Fibroblast of the aortic adventitia (primary cell): ENCODE results near the gene FA2H. TPM values are rescaled to one million over a fixed set of nuclear protein-coding genes. Genes with fewer than 3 reads are reported as not detected.

Experiments
- DNase-seq: peaks from one replicate; pipeline ENCODE4 v3.0.0-alpha.2; 2010; ENCODE audit warnings: low read depth
- H3K4me3 ChIP-seq: 2 replicates; pipeline ENCODE4 v1.5.1; 2011; ENCODE audit warnings: low read depth, mild to moderate bottlenecking, control low read depth, low read length, moderate library complexity
- total RNA-seq: library from RNA; depleted of rRNA; stranded (reverse); fragments of >200 nt; gene quantifications from 2 replicates; pipeline ENCODE4 v1.2.3, GENCODE V29; 2012; ENCODE audit warnings: low replicate concordance
- TF ChIP-seq, protein P1 (sequence below): IDR thresholded peaks from 2 replicates; pipeline ENCODE4 v1.5.1; 2011; ENCODE audit warnings: mild to moderate bottlenecking, low read length, control low read depth, inconsistent platforms; ENCODE audit not compliant: insufficient read depth

FA2H gene
- total RNA-seq, 1 donor: not detected

GRCh38 chr16:74761665-74762064 is 13.0 kb downstream of the FA2H start:
- DNase-seq: no peak
- TF ChIP-seq, protein P1, sequence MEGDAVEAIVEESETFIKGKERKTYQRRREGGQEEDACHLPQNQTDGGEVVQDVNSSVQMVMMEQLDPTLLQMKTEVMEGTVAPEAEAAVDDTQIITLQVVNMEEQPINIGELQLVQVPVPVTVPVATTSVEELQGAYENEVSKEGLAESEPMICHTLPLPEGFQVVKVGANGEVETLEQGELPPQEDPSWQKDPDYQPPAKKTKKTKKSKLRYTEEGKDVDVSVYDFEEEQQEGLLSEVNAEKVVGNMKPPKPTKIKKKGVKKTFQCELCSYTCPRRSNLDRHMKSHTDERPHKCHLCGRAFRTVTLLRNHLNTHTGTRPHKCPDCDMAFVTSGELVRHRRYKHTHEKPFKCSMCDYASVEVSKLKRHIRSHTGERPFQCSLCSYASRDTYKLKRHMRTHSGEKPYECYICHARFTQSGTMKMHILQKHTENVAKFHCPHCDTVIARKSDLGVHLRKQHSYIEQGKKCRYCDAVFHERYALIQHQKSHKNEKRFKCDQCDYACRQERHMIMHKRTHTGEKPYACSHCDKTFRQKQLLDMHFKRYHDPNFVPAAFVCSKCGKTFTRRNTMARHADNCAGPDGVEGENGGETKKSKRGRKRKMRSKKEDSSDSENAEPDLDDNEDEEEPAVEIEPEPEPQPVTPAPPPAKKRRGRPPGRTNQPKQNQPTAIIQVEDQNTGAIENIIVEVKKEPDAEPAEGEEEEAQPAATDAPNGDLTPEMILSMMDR: no peak
- H3K4me3 ChIP-seq: no peak overlapping the region

GRCh38 chr16:74760007-74760767 is 14.4 kb downstream of the FA2H start:
- TF ChIP-seq, protein P1: no peak
- H3K4me3 ChIP-seq: no peak overlapping the region
- DNase-seq: no peak

GRCh38 chr16:74759564-74759963 is 15.1 kb downstream of the FA2H start:
- H3K4me3 ChIP-seq: no peak overlapping the region
- TF ChIP-seq, protein P1: no peak
- no peak for DNase-seq

- no peak overlapping the region for H3K4me3 ChIP-seq
- TF ChIP-seq, protein P1: no peak
- DNase-seq: no peak
Observed at GRCh38 chr16:74758801-74759200, 15.8 kb downstream of the FA2H start.

DNA sequence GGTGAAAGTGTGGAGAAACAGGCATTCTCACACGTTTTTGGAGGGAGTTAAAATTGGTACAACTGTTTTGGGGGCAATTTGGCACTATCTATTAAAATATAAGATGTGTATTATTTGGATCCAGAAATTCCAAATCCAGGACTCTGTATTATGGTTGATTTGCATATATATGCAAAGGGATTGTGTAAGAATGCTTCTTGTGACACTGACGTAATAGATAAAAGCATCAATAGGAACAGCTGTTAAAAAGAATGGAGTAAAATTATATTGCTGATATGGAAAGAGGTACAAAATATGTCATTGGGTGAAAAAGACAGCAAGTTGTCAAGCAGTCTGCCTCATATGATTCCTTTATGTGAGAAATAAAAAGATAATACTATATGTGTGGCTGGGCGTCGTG is 17.3 kb downstream of the FA2H start:
- TF ChIP-seq, protein P1: no peak
- H3K4me3 ChIP-seq: no peak overlapping the region
- DNase-seq: no peak

DNA sequence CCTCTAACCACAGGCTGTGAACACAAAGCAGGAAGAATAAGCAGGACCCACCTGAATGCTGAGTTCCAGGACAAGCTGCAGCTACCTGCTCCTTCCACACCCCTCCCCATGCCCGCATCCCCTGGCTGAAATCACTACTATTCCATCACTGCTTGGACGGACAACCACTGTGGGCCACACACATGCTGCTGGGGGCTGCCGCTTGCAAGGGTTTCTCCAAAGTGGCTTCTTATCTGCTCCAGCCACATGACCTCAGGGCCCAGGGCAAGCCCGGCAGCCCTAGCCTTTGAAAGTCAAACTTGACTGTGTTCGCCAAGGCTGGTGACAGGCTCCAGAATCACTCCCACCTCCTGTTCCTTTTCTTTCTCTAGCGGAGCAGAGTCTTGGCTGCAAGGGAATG is 18.4 kb downstream of the FA2H start:
- DNase-seq: no peak
- no peak overlapping the region for H3K4me3 ChIP-seq
- TF ChIP-seq, protein P1: no peak

GRCh38 chr16:74753180-74753579 is 21.4 kb downstream of the FA2H start:
- H3K4me3 ChIP-seq: no peak overlapping the region
- TF ChIP-seq, protein P1: no peak
- no peak for DNase-seq
